HepG2 (cell line): ENCODE results near the gene ABHD15. TPM values are rescaled to one million over a fixed set of nuclear protein-coding genes. Genes with fewer than 3 reads are reported as not detected.

Experiments used
- BRCA1 ChIP-seq: sonication (generic); formaldehyde crosslinking; IDR thresholded peaks from 2 replicates; pipeline ENCODE4 v1.4.0; 2020; ENCODE audit warnings: missing genetic modification reagents
- FUBP1 ChIP-seq: sonication (generic); formaldehyde crosslinking; IDR thresholded peaks from 2 replicates; pipeline ENCODE4 v1.5.1; 2020; ENCODE audit warnings: missing genetic modification reagents, mild to moderate bottlenecking, borderline replicate concordance
- MLX ChIP-seq: IDR thresholded peaks from 2 replicates; pipeline ENCODE4 v1.6.1; 2016
- ONECUT2 ChIP-seq: sonication (generic); formaldehyde crosslinking; IDR thresholded peaks from 2 replicates; pipeline ENCODE4 v1.4.0; 2020; ENCODE audit warnings: missing genetic modification reagents
- SKIL ChIP-seq: sonication (generic); formaldehyde crosslinking; IDR thresholded peaks from 2 replicates; pipeline ENCODE4 v1.8.0; 2022; ENCODE audit warnings: missing genetic modification reagents, mild to moderate bottlenecking, moderate library complexity, borderline replicate concordance
- SOX6 ChIP-seq, 2 experiments: fragments of 450-650 bp in 1 of 2; sonication (generic) in 1 of 2; formaldehyde crosslinking in 1 of 2; IDR thresholded peaks; 2 replicates each; pipeline versions ENCODE4 v1.4.0 to v1.6.1; 2017 to 2020; ENCODE audit warnings: antibody characterized with exemption in 1 of 2, mild to moderate bottlenecking in 1 of 2, missing genetic modification reagents in 1 of 2
- SRY ChIP-seq: sonication (generic); formaldehyde crosslinking; IDR thresholded peaks from 2 replicates; pipeline ENCODE4 v1.8.0; 2022; ENCODE audit warnings: mild to moderate bottlenecking, missing genetic modification reagents
- TGIF2 ChIP-seq: IDR thresholded peaks from 2 replicates; pipeline ENCODE4 v1.6.1; 2016; ENCODE audit warnings: control low read depth, missing compliant biosample characterization
- ZBED4 ChIP-seq: sonication (generic); formaldehyde crosslinking; IDR thresholded peaks from 2 replicates; pipeline ENCODE4 v1.4.0; 2020; ENCODE audit warnings: missing genetic modification reagents, borderline replicate concordance
- ZNF224 ChIP-seq: sonication (generic); formaldehyde crosslinking; IDR thresholded peaks from 2 replicates; pipeline ENCODE4 v1.5.0; 2020; ENCODE audit warnings: mild to moderate bottlenecking, missing genetic modification reagents
- ZNF281 ChIP-seq: sonication (generic); formaldehyde crosslinking; IDR thresholded peaks from 2 replicates; pipeline ENCODE4 v1.4.0; 2020; ENCODE audit warnings: missing genetic modification reagents, borderline replicate concordance
- ZNF546 ChIP-seq: sonication (generic); formaldehyde crosslinking; conservative IDR thresholded peaks from 2 replicates; pipeline ENCODE4 v1.8.1; 2023; ENCODE audit warnings: mild to moderate bottlenecking, missing genetic modification reagents
- ZNF549 ChIP-seq: sonication (generic); formaldehyde crosslinking; IDR thresholded peaks from 2 replicates; pipeline ENCODE4 v1.5.0; 2020; ENCODE audit warnings: missing genetic modification reagents
- ZNF570 ChIP-seq: sonication (generic); formaldehyde crosslinking; IDR thresholded peaks from 2 replicates; pipeline ENCODE4 v1.4.0; 2020; ENCODE audit warnings: mild to moderate bottlenecking, missing genetic modification reagents, borderline replicate concordance
- ZNF652 ChIP-seq: IDR thresholded peaks from 2 replicates; pipeline ENCODE4 v1.6.1; 2016; ENCODE audit warnings: low read depth, borderline replicate concordance
- ZNF7 ChIP-seq: IDR thresholded peaks from 2 replicates; pipeline ENCODE4 v1.6.1; 2016; ENCODE audit warnings: missing biosample characterization, missing genetic modification reagents
- ZNF720 ChIP-seq: sonication (generic); formaldehyde crosslinking; IDR thresholded peaks from 2 replicates; pipeline ENCODE4 v1.4.0; 2020; ENCODE audit warnings: missing genetic modification reagents
- ZNF746 ChIP-seq: sonication (generic); formaldehyde crosslinking; IDR thresholded peaks from 2 replicates; pipeline ENCODE4 v1.8.0; 2022; ENCODE audit warnings: mild to moderate bottlenecking, missing genetic modification reagents
- polyA plus RNA-seq, 8 experiments: library from polyadenylated mRNA; depleted of rRNA in 3 of 8; stranded (reverse) in 7 of 8; unstranded in 1 of 8; fragments of >200 nt; fragmentation: Illumina TruSeq in 4 of 8; extraction: Trizol in 4 of 8; gene quantifications; 2 replicates each; pipeline versions ENCODE4 v1.2.1 to v1.2.3, GENCODE V29; 2011 to 2016; ENCODE audit warnings: low read depth in 4 of 8, missing spikeins in 1 of 8, mixed read lengths in 1 of 8; ENCODE audit not compliant: insufficient read depth in 1 of 8
- total RNA-seq, 5 experiments: library from RNA; depleted of rRNA; stranded (reverse); fragments of >200 nt; fragmentation: Illumina TruSeq; extraction: Trizol; gene quantifications; 2 replicates each; pipeline ENCODE4 v1.2.3, GENCODE V29; 2016; ENCODE audit warnings: low read depth in 1 of 5

Gene ABHD15
- total and polyA plus RNA-seq, 2 of the 13 experiments (the other 11 are each of a cell fraction or from before 2014, with no cell fraction given), result 2.4 to 7.7 TPM

- TF ChIP-seq SKIL (CRISPR knock-in tag) (no peak), MLX (CRISPR knock-in tag) (no peak), ZNF281 (CRISPR knock-in tag) (no peak), BRCA1 (CRISPR knock-in tag) (no peak), ZNF720 (CRISPR knock-in tag) (no peak), SOX6 (IDR thresholded peaks at IDR 0.05) (no peak), SOX6 (CRISPR knock-in tag; IDR thresholded peaks at IDR 0.05) (peak; percentile 56), ZNF546 (CRISPR knock-in tag) (no peak), ZNF652 (CRISPR knock-in tag) (no peak), ZNF746 (CRISPR knock-in tag) (peak; percentile 36; the same call in 1 of the 2 replicates), SRY (CRISPR knock-in tag) (no peak), ZNF549 (CRISPR knock-in tag) (no peak), ZNF570 (no peak), ZNF224 (CRISPR knock-in tag) (no peak), FUBP1 (CRISPR knock-in tag) (no peak), ZBED4 (CRISPR knock-in tag) (0 out of 2 replicates have a peak, but pooled peaks have one; percentile 19), ONECUT2 (CRISPR knock-in tag) (no peak), TGIF2 (no peak), ZNF7 (no peak)
Measured at GRCh38 chr17:29615492-29616299, 48.9 kb upstream of the ABHD15 start (continued).
